Parathyroid adenoma (tissue), 2 donors: Measurements from ENCODE around the gene MASP2.

Experiments used
- H2AFZ ChIP-seq: fragments of 300-600 bp; sonication (generic); one replicate; pipeline ENCODE4 v1.7.0; 2017; ENCODE audit warnings: antibody characterized with exemption, mild to moderate bottlenecking
- H3K27ac ChIP-seq: fragments of 300-600 bp; sonication (generic); one replicate; pipeline ENCODE4 v1.7.0; 2017
- H3K27me3 ChIP-seq: fragments of 300-600 bp; sonication (generic); one replicate; pipeline ENCODE4 v1.7.0; 2017; ENCODE audit warnings: low read length; ENCODE audit not compliant: control insufficient read depth, insufficient read depth
- H3K36me3 ChIP-seq: fragments of 300-600 bp; sonication (generic); one replicate; pipeline ENCODE4 v1.7.0; 2017; ENCODE audit warnings: low read length; ENCODE audit not compliant: control insufficient read depth, insufficient read depth
- H3K4me1 ChIP-seq: fragments of 300-600 bp; sonication (generic); one replicate; pipeline ENCODE4 v1.7.0; 2017; ENCODE audit warnings: control low read depth
- H3K4me2 ChIP-seq: fragments of 300-600 bp; sonication (generic); one replicate; pipeline ENCODE4 v1.7.0; 2017; ENCODE audit warnings: low read length
- H3K4me3 ChIP-seq: fragments of 300-600 bp; sonication (generic); one replicate; pipeline ENCODE4 v1.7.0; 2017; ENCODE audit warnings: low read depth, low read length
- H3K79me2 ChIP-seq: fragments of 300-600 bp; sonication (generic); one replicate; pipeline ENCODE4 v1.7.0; 2017; ENCODE audit warnings: control low read depth
- H3K9ac ChIP-seq: fragments of 300-600 bp; sonication (generic); one replicate; pipeline ENCODE4 v1.7.0; 2017; ENCODE audit warnings: mild to moderate bottlenecking
- H3K9me3 ChIP-seq: fragments of 300-600 bp; sonication (generic); one replicate; pipeline ENCODE4 v1.7.0; 2017; ENCODE audit warnings: low read length; ENCODE audit not compliant: control insufficient read depth
- CTCF ChIP-seq: fragments of 300-600 bp; sonication (generic); IDR thresholded peaks from one replicate; pipeline ENCODE4 v1.7.0; 2017; ENCODE audit warnings: antibody characterized with exemption, mild to moderate bottlenecking
- donor health status: primary hyperparathyroidism.

MASP2 gene

GRCh38 chr1:11072216-11072917 lies 25.3 kb upstream of the MASP2 start:
- Histone ChIP-seq H3K79me2 (no peaks in the 10 kb centered on the region), H3K4me3 (no peak overlapping the region), H3K27ac (no peak overlapping the region), H3K36me3 (no peaks in the 10 kb centered on the region), H3K9me3 (no peaks in the 10 kb centered on the region), H2AFZ (no peak overlapping the region), H3K27me3 (no peaks in the 10 kb centered on the region), H3K4me2 (no peak overlapping the region), H3K9ac (no peak overlapping the region), H3K4me1 (no peaks in the 10 kb centered on the region)
- no peak for TF ChIP-seq CTCF

GRCh38 chr1:11071463-11072215 lies 24.6 kb upstream of the MASP2 start:
- Histone ChIP-seq H3K4me3 (no peak overlapping the region), H3K9ac (no peak overlapping the region), H3K9me3 (no peaks in the 10 kb centered on the region), H3K27ac (no peak overlapping the region), H3K4me1 (no peaks in the 10 kb centered on the region), H3K79me2 (no peaks in the 10 kb centered on the region), H3K36me3 (no peaks in the 10 kb centered on the region), H3K4me2 (no peak overlapping the region), H2AFZ (no peak overlapping the region), H3K27me3 (no peaks in the 10 kb centered on the region)
- TF ChIP-seq CTCF = no peak

- Histone ChIP-seq H3K4me2 (no peak overlapping the region), H2AFZ (no peak overlapping the region), H3K27me3 (no peaks in the 10 kb centered on the region), H3K27ac (no peak overlapping the region), H3K79me2 (no peaks in the 10 kb centered on the region), H3K36me3 (no peaks in the 10 kb centered on the region), H3K9me3 (no peaks in the 10 kb centered on the region), H3K4me3 (no peak overlapping the region), H3K4me1 (no peaks in the 10 kb centered on the region), H3K9ac (no peak overlapping the region)
- no peak for TF ChIP-seq CTCF
Observed at GRCh38 chr1:11070876-11071275, 23.8 kb upstream of the MASP2 start.

- no peaks in the 10 kb centered on the region for H3K36me3 ChIP-seq
- H3K4me1 ChIP-seq = no peaks in the 10 kb centered on the region
- H3K27ac ChIP-seq = no peak overlapping the region
- no peaks in the 10 kb centered on the region for H3K79me2 ChIP-seq
- H3K9ac ChIP-seq = no peak overlapping the region
- no peak overlapping the region for H3K4me2 ChIP-seq
- no peak overlapping the region for H2AFZ ChIP-seq
- H3K27me3 ChIP-seq = no peaks in the 10 kb centered on the region
- H3K9me3 ChIP-seq = no peaks in the 10 kb centered on the region
- TF ChIP-seq CTCF = no peak
- no peak overlapping the region for H3K4me3 ChIP-seq
Observed at GRCh38 chr1:11068600-11069473, 21.8 kb upstream of the MASP2 start.
